ENCODE data around the gene MKNK1. TPM values are rescaled to one million over a fixed set of nuclear protein-coding genes. Genes with fewer than 3 reads are reported as not detected.

The MKNK1 gene
- total RNA-seq, 2 donors from 2014 or later, result 22.1 to 25.0 TPM

GRCh38 chr1:46571691-46572225 lies 32.3 kb downstream of the MKNK1 start:
- Histone ChIP-seq H3K4me1 (peaks cover 0 to 22% of the 10 kb centered on the region in 2 donors), H3K27ac (peak overlapping the region; percentile 62 to 78), H3K36me3 (peaks cover 32% of the 10 kb centered on the region), H3K27me3 (no peaks in the 10 kb centered on the region), H3K4me3 (no peak overlapping the region), H3K9me3 (no peaks in the 10 kb centered on the region)
- TF ChIP-seq, protein P1, sequence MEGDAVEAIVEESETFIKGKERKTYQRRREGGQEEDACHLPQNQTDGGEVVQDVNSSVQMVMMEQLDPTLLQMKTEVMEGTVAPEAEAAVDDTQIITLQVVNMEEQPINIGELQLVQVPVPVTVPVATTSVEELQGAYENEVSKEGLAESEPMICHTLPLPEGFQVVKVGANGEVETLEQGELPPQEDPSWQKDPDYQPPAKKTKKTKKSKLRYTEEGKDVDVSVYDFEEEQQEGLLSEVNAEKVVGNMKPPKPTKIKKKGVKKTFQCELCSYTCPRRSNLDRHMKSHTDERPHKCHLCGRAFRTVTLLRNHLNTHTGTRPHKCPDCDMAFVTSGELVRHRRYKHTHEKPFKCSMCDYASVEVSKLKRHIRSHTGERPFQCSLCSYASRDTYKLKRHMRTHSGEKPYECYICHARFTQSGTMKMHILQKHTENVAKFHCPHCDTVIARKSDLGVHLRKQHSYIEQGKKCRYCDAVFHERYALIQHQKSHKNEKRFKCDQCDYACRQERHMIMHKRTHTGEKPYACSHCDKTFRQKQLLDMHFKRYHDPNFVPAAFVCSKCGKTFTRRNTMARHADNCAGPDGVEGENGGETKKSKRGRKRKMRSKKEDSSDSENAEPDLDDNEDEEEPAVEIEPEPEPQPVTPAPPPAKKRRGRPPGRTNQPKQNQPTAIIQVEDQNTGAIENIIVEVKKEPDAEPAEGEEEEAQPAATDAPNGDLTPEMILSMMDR (IDR thresholded peaks at IDR 0.05), result no peak
- no peak for DNase-seq (ENCODE audit: low spot score)

- no peaks in the 10 kb centered on the region for H3K9me3 ChIP-seq
- peaks cover 0 to 22% of the 10 kb centered on the region in 2 donors for H3K4me1 ChIP-seq
- no peak overlapping the region for H3K27ac ChIP-seq
- DNase-seq (ENCODE audit: low spot score), result no peak
- H3K4me3 ChIP-seq, result no peak overlapping the region
- H3K36me3 ChIP-seq, result peaks cover 22% of the 10 kb centered on the region
- H3K27me3 ChIP-seq, result no peaks in the 10 kb centered on the region
- TF ChIP-seq, protein P1 (IDR thresholded peaks at IDR 0.05), result no peak
Measured at GRCh38 chr1:46569884-46570725, 34.0 kb downstream of the MKNK1 start.

- H3K36me3 ChIP-seq, result peaks cover 32% of the 10 kb centered on the region
- no peak overlapping the region for H3K4me3 ChIP-seq
- no peaks in the 10 kb centered on the region for H3K27me3 ChIP-seq
- TF ChIP-seq, protein P1 (IDR thresholded peaks at IDR 0.05), result no peak
- no peaks in the 10 kb centered on the region for H3K9me3 ChIP-seq
- no peak for DNase-seq (ENCODE audit: low spot score)
- no peak overlapping the region for H3K27ac ChIP-seq
- H3K4me1 ChIP-seq, result peaks cover 0 to 22% of the 10 kb centered on the region in 2 donors
Measured at GRCh38 chr1:46569116-46569515, 35.0 kb downstream of the MKNK1 start.

GRCh38 chr1:46568461-46568891 lies 35.6 kb downstream of the MKNK1 start:
- Histone ChIP-seq H3K27me3 (no peaks in the 10 kb centered on the region), H3K27ac (no peak overlapping the region), H3K4me3 (no peak overlapping the region), H3K36me3 (peaks cover 33% of the 10 kb centered on the region), H3K9me3 (no peaks in the 10 kb centered on the region), H3K4me1 (peaks cover 0 to 15% of the 10 kb centered on the region in 2 donors)
- TF ChIP-seq, protein P1 (IDR thresholded peaks at IDR 0.05), result no peak
- DNase-seq (ENCODE audit: low spot score), result no peak

DNA sequence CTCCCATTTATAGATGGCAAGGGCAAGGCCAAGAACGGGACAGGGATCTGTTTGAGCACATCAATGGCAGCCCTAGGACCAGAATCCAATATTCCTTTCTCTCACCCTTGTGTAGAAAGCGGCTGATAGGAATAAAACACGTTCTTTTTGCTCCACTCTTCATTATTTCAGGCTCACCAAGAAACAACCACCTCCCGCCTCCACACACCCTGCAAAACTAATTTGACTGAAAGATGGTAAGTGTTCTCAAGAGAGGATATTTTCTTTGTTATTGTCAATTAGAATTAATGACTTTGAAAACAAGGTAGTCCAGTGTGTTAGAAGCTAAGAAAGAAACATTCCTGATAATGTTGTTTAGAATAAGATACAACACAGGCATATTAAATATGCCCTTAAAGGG lies 40.7 kb downstream of the MKNK1 start:
- H3K36me3 ChIP-seq, result peaks cover 71% of the 10 kb centered on the region
- no peaks in the 10 kb centered on the region for H3K9me3 ChIP-seq
- H3K27ac ChIP-seq, result no peak overlapping the region
- no peaks in the 10 kb centered on the region for H3K4me1 ChIP-seq
- H3K27me3 ChIP-seq, result no peaks in the 10 kb centered on the region
- no peak overlapping the region for H3K4me3 ChIP-seq
- TF ChIP-seq, protein P1 (IDR thresholded peaks at IDR 0.05), result no peak
- no peak for DNase-seq (ENCODE audit: low spot score)
